RWPE1 (cell line): ENCODE results near the gene PHF20.

Source experiments
- CTCF ChIA-PET: fragments of 350-600 bp; sonication (Branson Sonifier 250); formaldehyde crosslinking; extraction: SDS; loops from one replicate; lab custom pipeline; 2021; lab: Yijun Ruan, JAX
- POLR2A ChIA-PET: fragments of 400-600 bp; formaldehyde crosslinking; extraction: SDS; loops from one replicate; lab custom pipeline; 2020; ENCODE audit warnings: antibody characterized with exemption; ENCODE audit not compliant: low non-redundant PET; lab: Yijun Ruan, JAX
- DNase-seq: peaks from one replicate; pipeline ENCODE4 v3.0.0; 2012; ENCODE audit warnings: low spot score
- H3K27ac ChIP-seq: fragments of 450-650 bp; 2 replicates; pipeline ENCODE4 v1.5.1; 2017
- CTCF ChIP-seq: fragments of 450-650 bp; conservative IDR thresholded peaks from 2 replicates; pipeline ENCODE4 v1.5.1; 2017; ENCODE audit warnings: low read depth, mild to moderate bottlenecking

PHF20 gene

GRCh38 chr20:35792740-35793139 is 20.9 kb downstream of the PHF20 start:
- no peak overlapping the region for H3K27ac ChIP-seq
- ChIA-PET POLR2A (interaction anchor here (0.6 kb wide), 1 partner anchor 50 kb away, joined by 4 read pairs; the partner anchor contains the start of gene RBM39), CTCF (no interaction called here)
- DNase-seq: no peak
- TF ChIP-seq CTCF: no peak

- no peak for DNase-seq
- ChIA-PET POLR2A (no interaction called here), CTCF (interaction anchor here (0.5 to 0.7 kb wide), 4 partner anchors 53 to 196 kb away, joined by 3 to 5 read pairs (median 4); partner anchors contain the start of gene SCAND1)
- no peak for TF ChIP-seq CTCF
- no peak overlapping the region for H3K27ac ChIP-seq
Measured at GRCh38 chr20:35796571-35796970, 24.8 kb downstream of the PHF20 start.

GRCh38 chr20:35801865-35802264 is 30.1 kb downstream of the PHF20 start:
- ChIA-PET POLR2A (no interaction called here), CTCF (interaction anchor here (0.6 kb wide), 1 partner anchor 183 kb away, joined by 3 read pairs; no protein-coding TSS in a partner anchor)
- no peak for DNase-seq
- no peak for TF ChIP-seq CTCF
- no peak overlapping the region for H3K27ac ChIP-seq

- no peak for DNase-seq
- no peak for TF ChIP-seq CTCF
- ChIA-PET POLR2A (interaction anchor here (0.6 kb wide), 1 partner anchor 28 kb away, joined by 5 read pairs; no protein-coding TSS in a partner anchor), CTCF (interaction anchor here (0.6 to 1.2 kb wide), 2 partner anchors 56 to 396 kb away, joined by 3 read pairs; no protein-coding TSS in a partner anchor)
- peak overlapping the region; percentile 31 for H3K27ac ChIP-seq
Measured at GRCh38 chr20:35806075-35806474, 34.3 kb downstream of the PHF20 start.

- POLR2A ChIA-PET: no interaction called here
- no peak overlapping the region for H3K27ac ChIP-seq
Measured at GRCh38 chr20:35807877-35808276, 36.1 kb downstream of the PHF20 start.

GRCh38 chr20:35820715-35821114 is 48.9 kb downstream of the PHF20 start:
- CTCF ChIA-PET: no interaction called here
- POLR2A ChIA-PET: no interaction called here
- peak overlapping the region; percentile 53 for H3K27ac ChIP-seq
- peak; percentile 42 for DNase-seq
- TF ChIP-seq CTCF: no peak

More at GRCh38 chr20:35807877-35808276, 36.1 kb downstream of the PHF20 start:
- no peak for TF ChIP-seq CTCF
- CTCF ChIA-PET: no interaction called here
- no peak for DNase-seq
